GM23338 (cell line): Measurements from ENCODE around the gene BMPR1B. TPM values are rescaled to one million over a fixed set of nuclear protein-coding genes. Genes with fewer than 3 reads are reported as not detected.

Experiments used
- ATAC-seq: fragments of 200-7000 bp; cut with Tn5 transposase; 3 replicates; pipeline ENCODE4 v1.9.1; 2020
- DNase-seq: peaks from one replicate; pipeline ENCODE4 v3.0.0-alpha.2; 2015; ENCODE audit warnings: low spot score
- H2AFZ ChIP-seq: fragments of 200-600 bp; sonication (generic); 2 replicates; pipeline ENCODE4 v1.8.0; 2016; ENCODE audit warnings: antibody characterized with exemption, mild to moderate bottlenecking, moderate library complexity
- H3F3A ChIP-seq: fragments of 200-600 bp; sonication (generic); replicated peaks from 2 replicates; pipeline ENCODE4 v1.8.0; 2017; ENCODE audit warnings: antibody characterized with exemption, mixed run types, low read depth
- H3K27ac ChIP-seq: fragments of 200-600 bp; sonication (generic); 2 replicates; pipeline ENCODE4 v1.6.1; 2016; ENCODE audit warnings: low read depth
- H3K27me3 ChIP-seq: fragments of 200-600 bp; sonication (generic); 2 replicates; pipeline ENCODE4 v1.8.0; 2016; ENCODE audit warnings: mild to moderate bottlenecking, mixed run types, moderate library complexity; ENCODE audit not compliant: insufficient read depth
- H3K36me3 ChIP-seq: fragments of 200-600 bp; sonication (generic); 2 replicates; pipeline ENCODE4 v1.8.0; 2016; ENCODE audit warnings: mild to moderate bottlenecking; ENCODE audit not compliant: insufficient read depth
- H3K4me1 ChIP-seq: fragments of 200-600 bp; sonication (generic); 2 replicates; pipeline ENCODE4 v1.8.0; 2016; ENCODE audit warnings: mild to moderate bottlenecking, moderate library complexity; ENCODE audit not compliant: insufficient read depth
- H3K4me2 ChIP-seq: fragments of 200-600 bp; sonication (generic); 2 replicates; pipeline ENCODE4 v1.7.1; 2017; ENCODE audit warnings: mixed run types
- H3K4me3 ChIP-seq: fragments of 200-600 bp; sonication (generic); 2 replicates; pipeline ENCODE4 v1.6.1; 2016; ENCODE audit warnings: mixed run types
- H3K79me2 ChIP-seq: fragments of 200-600 bp; sonication (generic); replicated peaks from 2 replicates; pipeline ENCODE4 v1.8.0; 2017; ENCODE audit warnings: mild to moderate bottlenecking; ENCODE audit not compliant: insufficient read depth
- H3K9me2 ChIP-seq: fragments of 200-600 bp; sonication (generic); 2 replicates; pipeline ENCODE4 v1.8.0; 2017; ENCODE audit not compliant: insufficient read depth
- H4K20me1 ChIP-seq: fragments of 200-600 bp; sonication (generic); replicated peaks from 2 replicates; pipeline ENCODE4 v1.8.0; 2017; ENCODE audit warnings: mild to moderate bottlenecking; ENCODE audit not compliant: insufficient read depth
- H3K27ac Mint-ChIP-seq: 2 replicates; pipeline ENCODE4 v1.8.0; 2020; ENCODE audit warnings: inconsistent platforms, mild to moderate bottlenecking, moderate library complexity, mixed read lengths
- H3K27me3 Mint-ChIP-seq: 3 replicates; pipeline ENCODE4 v1.8.0; 2022; ENCODE audit warnings: low read depth, mild to moderate bottlenecking, moderate library complexity, mixed read lengths, inconsistent platforms; ENCODE audit not compliant: insufficient read depth, poor library complexity
- H3K36me3 Mint-ChIP-seq: 3 replicates; pipeline ENCODE4 v1.8.0; 2021; ENCODE audit warnings: low read depth, mild to moderate bottlenecking, inconsistent platforms, moderate library complexity, mixed read lengths
- H3K4me1 Mint-ChIP-seq: 3 replicates; pipeline ENCODE4 v1.8.0; 2020; ENCODE audit warnings: mild to moderate bottlenecking, inconsistent platforms, mixed read lengths
- H3K4me3 Mint-ChIP-seq: 3 replicates; pipeline ENCODE4 v1.8.0; 2021; ENCODE audit warnings: moderate library complexity, mild to moderate bottlenecking, inconsistent platforms, mixed read lengths
- H3K9me3 Mint-ChIP-seq: 3 replicates; pipeline ENCODE4 v1.8.0; 2020; ENCODE audit warnings: moderate library complexity, mild to moderate bottlenecking, inconsistent platforms, mixed read lengths
- ETS1 ChIP-seq: IDR thresholded peaks from 2 replicates; pipeline ENCODE4 v1.6.1; 2016; ENCODE audit warnings: antibody characterized with exemption
- EZH2 ChIP-seq: fragments of 200-600 bp; sonication (generic); IDR thresholded peaks from one replicate; pipeline ENCODE4 v1.8.0; 2017; ENCODE audit warnings: antibody characterized with exemption, mild to moderate bottlenecking, low read depth; ENCODE audit not compliant: unreplicated experiment
- NANOG ChIP-seq: IDR thresholded peaks from 2 replicates; pipeline ENCODE4 v1.6.1; 2016; ENCODE audit warnings: antibody characterized with exemption, borderline replicate concordance
- POLR2AphosphoS5 ChIP-seq: IDR thresholded peaks from 2 replicates; pipeline ENCODE4 v1.6.1; 2016; ENCODE audit warnings: antibody characterized with exemption, low read depth
- REST ChIP-seq: IDR thresholded peaks from one replicate; pipeline ENCODE4 v1.6.1; 2018; ENCODE audit warnings: antibody characterized with exemption; ENCODE audit not compliant: unreplicated experiment
- ZNF114 ChIP-seq: fragments of 250-450 bp; sonication (Bioruptor Pico); IDR thresholded peaks from 2 replicates; pipeline ENCODE4 v1.5.0; 2020; ENCODE audit warnings: mild to moderate bottlenecking, moderate library complexity
- ZNF331 ChIP-seq: fragments of 250-450 bp; sonication (Bioruptor Pico); IDR thresholded peaks from 2 replicates; pipeline ENCODE4 v1.5.0; 2020; ENCODE audit warnings: low read depth, mild to moderate bottlenecking, moderate library complexity
- ZNF462 ChIP-seq: fragments of 250-450 bp; sonication (Bioruptor Pico); IDR thresholded peaks from 2 replicates; pipeline ENCODE4 v1.5.0; 2020; ENCODE audit warnings: mild to moderate bottlenecking, moderate library complexity
- polyA plus RNA-seq: library from polyadenylated mRNA; unstranded; fragments of >200 nt; fragmentation: Nextera tagmentation; extraction: Ambion mirVana; gene quantifications from 2 replicates; pipeline ENCODE4 v1.2.1, GENCODE V29; 2016
- total RNA-seq: library from RNA; depleted of rRNA; stranded (reverse); fragments of >200 nt; shearing (Covaris generic); gene quantifications from 2 replicates; pipeline ENCODE4 v1.2.3, GENCODE V29; 2014

Gene BMPR1B
- total and polyA plus RNA-seq, 2 experiments from 2014 or later: 0.48 to 1.0 TPM

- TF ChIP-seq REST (no peak), ETS1 (no peak), POLR2AphosphoS5 (no peak), EZH2 (no peak), NANOG (no peak), ZNF331 (no peak)
Measured at GRCh38 chr4:94905511-94905910, 147.8 kb downstream of the BMPR1B start (continued).

GRCh38 chr4:94909645-94910044 lies 151.9 kb downstream of the BMPR1B start:
- Histone ChIP-seq H3K4me1 (peaks cover 11% of the 10 kb centered on the region), H3K4me3 (no peak overlapping the region), H4K20me1 (no peaks in the 10 kb centered on the region), H3F3A (no peaks in the 10 kb centered on the region), H3K36me3 (no peaks in the 10 kb centered on the region), H3K9me2 (no peaks in the 10 kb centered on the region; the same call in none of the 2 replicates), H2AFZ (no peak overlapping the region), H3K4me2 (no peak overlapping the region), H3K79me2 (no peaks in the 10 kb centered on the region), H3K27me3 (no peaks in the 10 kb centered on the region), H3K27ac (no peak overlapping the region)
- Mint-ChIP-seq H3K27me3 (no peaks in the 10 kb centered on the region), H3K4me1 (peaks cover 17% of the 10 kb centered on the region), H3K4me3 (no peak overlapping the region), H3K9me3 (peaks cover 5% of the 10 kb centered on the region; the same call in 2 of the 3 replicates), H3K27ac (no peak overlapping the region), H3K36me3 (peaks cover 3% of the 10 kb centered on the region; the same call in 2 of the 3 replicates)
- ATAC-seq (no peak), DNase-seq (no peak)
- no peak for TF ChIP-seq POLR2AphosphoS5
- no peak for TF ChIP-seq ZNF462
- TF ChIP-seq ZNF114 (CRISPR knock-in tag): no peak
- TF ChIP-seq REST: no peak
- TF ChIP-seq EZH2: no peak
